Pons (tissue), 1 donor: ENCODE results near the gene THY1.
"Not testable (repeated sequence)": the region's sequence is repeated elsewhere in the genome, so short reads cannot be mapped to it uniquely, and the experiment has no call there.

ENCODE experiments used
- DNase-seq: peaks from one replicate; pipeline ENCODE4 v3.0.0-alpha.2; 2016; ENCODE audit warnings: low spot score

THY1 gene

DNA sequence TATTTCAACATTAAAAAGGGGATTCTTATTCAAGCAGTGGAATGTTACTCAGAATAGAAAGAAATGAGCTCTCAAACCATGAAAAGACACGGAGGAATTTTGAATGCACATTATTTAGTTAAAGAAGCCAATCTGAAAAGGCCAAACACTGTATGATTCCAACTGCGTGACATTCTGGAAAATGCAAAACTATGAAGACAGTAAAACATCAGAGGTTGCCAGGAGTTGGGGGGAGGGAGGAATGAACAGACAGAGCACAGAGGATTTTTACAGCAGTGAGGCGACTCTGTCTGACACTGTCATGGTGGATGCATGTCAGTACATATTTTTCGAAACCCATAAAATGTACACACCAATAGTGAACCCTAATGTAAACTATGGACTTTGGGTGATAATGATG is 22.9 kb upstream of the THY1 start:
- no peak for DNase-seq

DNA sequence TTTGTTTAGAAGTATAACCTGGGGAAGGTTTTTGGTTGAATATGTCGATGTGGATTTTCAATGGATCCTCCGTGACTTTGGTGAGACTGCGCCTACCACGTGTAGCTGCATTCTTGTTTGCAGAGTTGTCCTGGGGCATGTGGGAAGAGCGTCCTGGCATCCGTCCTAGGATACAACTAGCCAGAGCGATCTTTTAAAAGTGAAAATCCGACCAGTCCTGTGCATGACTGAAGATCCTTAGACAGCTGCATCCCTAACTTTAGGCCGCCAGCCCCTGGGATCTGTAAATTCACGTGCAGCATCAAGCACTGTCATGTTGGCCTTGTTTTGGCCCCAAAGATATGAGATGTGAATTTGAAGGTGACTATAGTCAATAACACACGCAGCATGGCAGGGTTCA is 22.4 kb upstream of the THY1 start:
- DNase-seq, result no peak

DNA sequence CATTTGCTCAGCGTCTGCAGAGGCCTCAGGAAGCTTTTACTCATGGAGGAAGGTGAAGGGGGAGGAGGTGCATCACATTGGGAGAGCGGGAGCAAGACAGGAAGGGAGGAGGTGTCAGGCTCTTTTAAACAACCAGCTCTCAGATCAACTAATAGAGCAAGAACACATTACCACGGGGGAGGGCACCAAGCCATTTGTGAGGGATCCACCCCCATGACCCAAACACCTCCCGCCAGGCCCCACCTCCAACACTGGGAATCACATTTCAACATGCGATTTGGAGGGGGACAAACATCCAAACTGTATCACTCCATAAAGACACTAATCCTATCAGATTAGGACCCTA is 18.9 kb upstream of the THY1 start:
- DNase-seq, result no peak

DNA sequence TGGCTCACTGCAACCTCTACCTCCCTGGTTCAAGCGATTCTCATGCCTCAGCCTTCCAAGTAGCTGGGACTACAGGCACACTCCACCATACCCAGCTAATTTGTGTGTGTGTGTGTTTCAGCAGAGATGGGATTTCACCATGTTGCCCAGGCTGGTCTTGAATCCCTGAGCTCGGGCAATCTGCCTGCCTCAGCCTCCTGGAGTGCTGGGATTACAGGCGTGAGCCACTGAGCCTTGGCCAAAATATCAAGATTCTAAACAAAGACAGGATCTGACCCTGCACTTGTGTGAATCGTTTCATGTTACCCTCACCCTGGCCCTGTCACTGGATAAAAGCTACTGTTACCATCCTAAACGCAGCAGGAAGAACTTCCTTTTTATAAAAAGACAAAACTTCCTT is 15.6 kb upstream of the THY1 start:
- DNase-seq, result no peak

DNA sequence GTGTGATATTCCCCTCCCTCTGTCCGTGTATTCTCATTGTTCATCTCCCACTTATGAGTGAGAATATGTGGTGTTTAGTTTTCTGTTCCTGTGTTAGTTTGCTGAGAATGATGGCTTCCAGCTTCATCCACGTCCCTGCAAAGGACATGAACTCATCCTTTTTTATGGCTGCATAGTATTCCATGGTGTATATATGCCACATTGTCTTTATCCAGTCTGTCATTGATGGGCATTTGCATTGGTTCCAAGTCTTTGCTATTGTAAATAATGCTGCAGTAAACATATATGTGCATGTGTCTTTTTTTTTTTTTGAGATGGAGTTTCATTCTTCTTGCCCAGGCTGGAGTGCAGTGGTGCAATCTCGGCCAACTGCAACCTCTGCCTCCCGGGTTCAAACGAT is 14.5 kb upstream of the THY1 start:
- not testable (repeated sequence) for DNase-seq

DNA sequence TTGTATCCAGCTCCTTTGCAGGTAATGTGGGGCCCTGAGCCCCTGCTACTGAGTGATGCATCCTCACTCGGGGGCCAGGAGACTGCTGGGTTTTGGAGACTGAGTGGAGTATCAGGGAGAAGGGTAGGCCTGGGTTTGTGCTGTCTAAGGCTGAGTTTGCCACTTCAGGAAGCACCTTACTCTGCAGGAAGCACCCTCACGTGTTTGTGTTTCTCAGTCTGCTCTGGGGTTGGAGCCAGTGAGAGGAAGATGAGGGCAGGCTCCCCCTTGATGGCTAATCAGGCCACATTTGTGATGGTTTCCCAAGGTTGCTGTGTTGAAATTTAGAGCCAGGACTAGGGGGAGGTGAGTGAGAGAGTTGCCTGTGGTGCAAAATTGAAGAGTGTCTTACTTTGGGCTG is 13.7 kb upstream of the THY1 start:
- DNase-seq, result no peak

DNA sequence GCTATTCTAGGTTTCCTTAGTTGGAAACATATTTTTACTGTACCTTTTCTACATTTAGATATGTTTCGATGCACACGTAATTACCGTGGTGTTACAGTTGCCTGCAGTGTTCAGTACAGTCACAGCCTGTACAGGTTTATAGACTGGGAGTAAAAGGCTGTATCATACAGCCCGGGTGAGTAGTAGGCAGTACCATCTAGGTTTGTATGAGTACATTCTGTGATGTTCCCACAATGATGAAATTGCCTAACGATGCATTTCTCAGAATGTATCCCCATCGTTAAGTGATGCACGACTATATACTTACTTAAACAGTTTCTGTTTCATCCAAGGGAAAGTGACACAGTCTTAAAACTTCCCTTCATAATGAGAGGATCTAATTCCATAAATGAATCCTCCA is 13.1 kb upstream of the THY1 start:
- no peak for DNase-seq

DNA sequence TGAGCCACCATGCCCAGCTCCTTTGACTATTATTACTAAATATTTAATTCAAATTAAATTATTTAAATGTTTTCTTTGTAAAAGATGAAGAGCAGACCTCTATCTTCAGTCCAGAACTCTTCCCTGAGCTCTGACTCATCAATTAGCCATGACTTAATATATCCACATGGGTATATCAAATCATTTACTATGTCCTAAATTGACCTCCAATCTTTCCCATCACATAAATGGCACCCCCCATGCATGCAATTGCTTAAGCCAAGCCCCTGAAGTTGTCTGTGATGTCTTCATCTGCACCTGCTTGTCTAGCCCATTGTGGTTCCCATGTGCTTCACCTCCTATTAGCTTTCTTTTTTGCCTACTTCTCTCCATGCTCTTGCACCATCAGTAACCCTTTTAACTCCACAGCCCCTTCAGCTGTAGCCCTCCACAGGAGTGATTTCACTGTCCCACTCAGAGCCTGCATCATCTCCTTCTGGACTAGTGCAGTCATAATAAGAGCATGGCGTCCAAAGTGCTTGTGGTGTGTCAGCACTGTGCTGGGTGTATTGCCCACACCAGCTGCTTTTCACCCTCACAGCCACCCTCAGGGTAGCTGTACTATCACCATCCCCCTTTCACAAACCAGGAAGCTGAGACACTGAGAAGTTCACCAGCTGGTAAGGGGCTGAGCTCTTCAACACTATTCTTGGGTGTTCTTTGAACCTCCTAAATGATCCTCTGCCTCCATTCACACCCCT is 11.8 kb upstream of the THY1 start:
- DNase-seq, result no peak

DNA sequence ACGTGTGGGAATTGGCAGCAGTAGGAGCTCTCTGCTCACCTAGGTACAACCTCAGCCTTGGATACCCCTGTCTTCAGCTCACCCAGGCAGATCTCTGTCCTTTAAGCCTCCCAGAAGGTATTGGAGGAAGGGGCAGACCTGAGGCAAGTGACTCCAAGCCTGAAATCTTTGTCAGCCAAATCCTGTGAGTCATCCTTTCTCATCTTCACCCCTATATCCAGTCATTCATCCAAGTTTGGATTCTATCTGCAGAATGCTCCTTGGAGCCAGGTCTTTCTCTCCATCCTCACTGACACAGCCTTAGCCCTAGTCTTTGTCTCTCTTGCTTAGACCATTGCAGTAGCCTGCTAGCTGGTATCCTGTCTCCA is 10.4 kb upstream of the THY1 start:
- no peak for DNase-seq

DNA sequence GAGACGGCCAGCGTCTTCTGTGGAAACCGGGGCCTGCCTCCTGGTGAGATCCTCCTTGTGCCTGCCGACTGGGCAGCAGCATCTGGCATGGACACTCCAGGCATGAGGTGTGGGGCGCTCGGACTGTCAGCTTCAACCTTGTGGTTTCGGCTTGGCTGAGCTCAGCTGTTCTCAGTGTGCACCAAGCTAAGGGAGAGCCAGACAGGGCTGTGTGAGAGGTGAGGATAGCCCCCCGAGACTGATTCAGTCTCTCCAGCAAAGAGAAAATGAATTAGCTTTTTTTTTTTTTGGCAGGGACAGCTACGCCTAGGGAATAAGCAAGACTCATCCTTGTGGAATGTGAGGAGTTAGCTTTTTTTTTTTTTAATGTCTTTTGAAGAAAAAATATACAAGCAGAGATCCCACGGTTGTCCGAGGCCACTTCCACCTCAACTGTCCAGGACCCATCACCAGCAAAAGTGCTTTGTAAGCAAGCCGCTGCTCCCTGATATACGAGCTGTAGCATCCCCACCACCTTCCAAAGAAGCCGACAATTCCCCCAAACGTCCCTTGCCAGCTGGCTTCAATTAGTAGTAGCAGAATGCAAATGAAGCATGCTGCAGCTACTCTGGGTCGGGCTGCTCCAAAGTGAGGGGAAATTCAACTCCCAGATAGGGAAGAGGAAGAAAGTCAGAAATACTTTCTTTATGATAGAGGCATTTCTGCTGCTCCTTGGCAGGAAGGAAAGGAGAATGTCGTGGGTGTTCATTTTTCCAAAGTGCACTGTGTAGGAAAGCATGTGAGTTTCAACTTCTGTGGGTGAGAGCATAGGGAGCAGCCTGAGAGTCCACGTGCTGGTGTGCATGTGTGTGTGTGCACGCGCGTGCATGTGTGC is 9.7 kb upstream of the THY1 start:
- no peak for DNase-seq

DNA sequence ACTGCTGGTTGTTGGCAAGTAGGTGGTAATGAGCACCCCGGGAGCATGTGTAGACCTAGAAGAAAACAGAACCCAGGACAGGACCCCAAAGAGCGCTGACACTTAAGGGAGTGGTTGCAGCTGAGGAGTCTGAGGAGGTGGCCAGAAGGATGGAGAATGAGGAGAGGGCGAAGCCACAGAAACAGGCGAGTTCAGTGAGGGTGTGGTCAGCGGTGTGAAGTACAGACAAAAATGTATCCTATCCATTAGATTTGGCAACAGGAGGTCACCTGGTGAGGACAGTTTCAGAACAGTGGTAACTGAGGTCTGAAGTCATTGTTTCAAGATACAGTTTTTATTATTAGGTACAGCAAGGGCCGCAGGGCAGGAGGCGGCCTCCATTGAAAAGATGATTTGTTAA is 8.6 kb upstream of the THY1 start:
- DNase-seq, result no peak

DNA sequence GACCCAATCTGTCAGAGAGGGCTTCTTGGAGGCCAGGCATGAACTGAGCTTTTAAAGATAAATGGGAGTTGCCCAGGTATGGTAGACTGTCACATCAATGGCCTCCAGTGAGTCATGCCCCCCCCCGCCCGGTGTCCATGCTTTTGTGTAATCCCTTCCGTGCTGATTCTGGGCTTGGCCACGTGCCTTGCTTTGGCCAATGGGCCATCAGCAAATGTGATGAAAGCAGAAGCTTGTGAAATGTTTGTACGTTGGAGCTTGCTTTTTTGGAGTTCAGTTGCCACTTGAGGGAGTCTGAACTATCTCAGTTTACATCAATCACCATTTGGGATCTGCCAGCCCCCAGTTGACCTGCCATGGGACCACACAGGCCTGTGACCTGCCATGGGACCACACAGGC is 4.3 kb upstream of the THY1 start:
- DNase-seq, result no peak

DNA sequence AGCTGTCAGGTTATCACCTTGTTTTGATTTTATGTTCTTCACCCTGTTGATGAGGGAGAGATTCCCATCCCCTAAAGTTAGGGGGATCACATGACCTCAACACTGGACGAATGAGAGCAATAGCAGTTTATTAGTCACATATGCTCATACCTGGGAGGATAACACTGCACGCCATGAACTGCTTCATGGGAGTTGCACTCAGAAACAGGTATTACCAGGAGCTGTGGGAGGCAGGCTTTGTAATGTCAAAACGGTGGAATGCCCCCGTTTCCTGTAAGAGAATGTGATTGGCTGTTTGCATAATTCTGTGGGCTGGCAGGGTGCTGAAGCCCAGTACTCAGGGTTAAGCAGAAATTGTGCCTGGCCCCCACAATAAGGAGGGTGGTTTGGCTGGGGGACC is 3.2 kb upstream of the THY1 start:
- DNase-seq, result no peak

DNA sequence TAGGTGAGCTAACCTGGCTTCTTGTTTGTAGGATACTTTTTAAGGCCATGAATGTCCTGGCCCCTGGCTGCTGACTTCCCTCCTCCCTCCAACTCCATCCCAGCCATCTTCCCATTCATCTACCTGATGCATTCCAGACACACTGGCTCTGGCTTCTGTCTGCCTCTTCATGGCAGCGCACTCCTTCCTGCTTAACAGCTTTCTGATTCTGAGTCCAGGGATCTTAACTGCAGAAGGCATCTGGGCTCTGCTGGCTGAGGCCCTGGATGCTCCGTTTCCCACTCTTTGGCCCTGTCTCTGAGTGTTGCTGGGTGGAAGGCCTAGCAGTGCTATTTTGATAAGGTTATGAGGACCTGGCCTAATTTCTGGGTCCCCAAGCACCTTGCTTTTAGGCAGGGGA is 1.8 kb upstream of the THY1 start:
- no peak for DNase-seq

DNA sequence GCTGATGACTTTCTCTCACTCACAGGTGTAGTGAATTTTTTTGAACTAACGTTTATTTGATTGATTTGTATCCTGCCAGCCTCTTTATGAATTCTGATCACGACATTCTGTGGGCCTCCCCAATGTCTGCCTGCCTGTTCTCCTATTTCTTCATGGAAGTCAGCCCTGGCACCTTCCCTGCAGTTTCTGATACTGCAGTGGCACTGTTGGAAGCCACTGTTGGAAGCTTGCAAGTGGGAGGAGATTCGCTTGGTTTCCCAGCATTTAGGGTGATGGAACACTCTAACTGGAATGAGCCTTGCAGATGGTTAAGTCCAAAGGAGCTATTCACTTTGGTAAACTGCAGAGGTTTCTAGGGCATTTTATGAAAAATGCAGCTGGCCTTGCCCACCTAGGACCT is 1.3 kb upstream of the THY1 start:
- DNase-seq, result no peak

DNA sequence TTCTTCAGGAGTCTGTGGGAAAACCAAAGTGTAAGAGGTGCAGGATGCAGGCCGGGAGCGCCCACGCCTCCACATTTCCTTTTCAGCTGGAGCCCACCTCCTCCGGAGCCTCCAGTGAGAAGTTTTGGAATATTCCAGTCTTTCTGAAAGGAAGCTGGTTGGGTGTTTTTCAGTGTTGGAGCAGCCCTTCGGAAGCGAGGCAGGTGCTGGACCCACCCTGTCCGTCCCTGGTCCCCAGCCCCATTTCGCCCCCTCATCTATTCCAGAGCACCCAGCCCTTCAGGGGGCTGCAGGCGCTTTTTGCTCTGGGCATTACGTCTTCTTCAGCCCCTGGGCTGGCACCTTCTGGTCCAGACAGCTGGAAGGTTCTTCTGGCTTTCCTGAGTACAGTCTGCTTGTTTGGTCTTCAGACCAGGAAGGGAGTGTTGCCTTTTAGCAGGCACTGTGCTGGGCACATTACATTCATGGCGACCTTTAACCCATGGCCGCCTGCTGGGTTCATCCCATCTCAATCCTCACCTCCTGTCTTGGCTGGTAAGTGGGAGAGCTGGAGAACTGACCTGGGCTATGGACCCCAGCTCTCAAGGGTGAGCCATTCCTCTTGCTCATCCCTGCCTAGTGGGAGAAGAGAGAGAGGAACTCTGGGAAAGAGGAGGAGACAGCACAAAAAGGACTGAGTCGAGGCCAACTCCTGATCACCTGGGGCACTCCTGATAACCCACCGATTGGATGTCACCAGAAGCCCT is 710 bp upstream of the THY1 start:
- no peak for DNase-seq

DNA sequence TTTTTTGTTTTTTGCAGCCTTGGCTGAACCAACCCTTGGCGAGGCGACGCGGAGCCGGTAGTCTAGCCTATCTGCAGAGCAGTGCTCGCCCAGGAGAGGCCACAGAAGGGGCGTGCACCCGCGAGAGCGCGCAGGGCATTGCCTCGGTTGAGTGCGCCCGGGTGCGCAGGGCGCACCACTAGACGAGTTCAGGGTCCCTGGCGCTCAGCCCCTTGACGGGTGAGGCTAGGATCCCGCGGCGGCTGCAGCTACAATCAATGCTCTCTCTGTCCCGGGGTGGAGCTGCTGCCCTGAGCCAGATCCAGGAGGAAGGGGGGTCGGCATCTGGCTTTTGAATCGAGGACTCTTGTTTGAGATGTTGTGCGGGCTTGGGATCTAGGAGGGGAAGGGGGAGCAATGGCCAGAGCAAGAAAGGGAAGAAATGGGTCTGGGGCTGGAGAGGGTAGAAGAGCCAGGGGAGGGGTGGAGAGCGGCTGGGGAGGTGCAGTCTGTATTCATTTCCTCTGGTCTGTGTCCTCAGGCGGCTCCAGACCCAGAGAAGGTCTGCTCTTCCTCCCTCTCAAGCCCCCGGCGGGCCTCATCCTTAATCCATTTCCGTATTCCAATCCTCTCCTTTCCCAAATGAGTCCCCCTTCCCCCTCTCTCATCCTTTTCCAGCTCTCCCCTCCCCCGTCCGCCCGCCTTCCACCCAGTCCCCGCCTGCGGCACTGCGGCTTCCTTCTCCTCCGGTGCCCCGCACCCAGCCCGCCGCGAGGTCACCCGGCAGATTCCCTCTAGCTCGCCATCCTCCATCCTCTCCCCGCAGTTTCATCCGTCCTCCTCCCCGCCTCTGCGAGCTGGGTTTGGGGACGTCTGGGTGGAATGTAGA is 797 bp downstream of the THY1 start:
- DNase-seq, result peak; percentile 28

DNA sequence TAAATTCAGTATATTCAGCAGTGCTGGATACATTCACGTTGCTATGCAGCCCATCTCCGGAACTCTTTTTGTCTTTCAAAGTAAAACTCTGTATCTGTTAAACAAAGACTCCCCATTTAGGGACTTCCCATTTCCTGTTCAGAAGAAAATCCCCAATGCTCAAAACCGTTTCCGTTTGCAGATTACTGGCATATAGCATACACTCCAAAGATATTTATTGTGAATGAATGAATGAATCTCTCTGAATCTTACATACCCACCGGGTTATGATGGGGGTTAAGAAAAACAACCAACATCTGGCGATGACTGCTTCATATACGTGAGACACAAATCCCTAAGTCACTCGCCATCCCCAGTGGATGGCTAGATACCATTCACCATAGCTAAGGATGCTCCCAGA is 1.6 kb downstream of the THY1 start:
- DNase-seq, result no peak

DNA sequence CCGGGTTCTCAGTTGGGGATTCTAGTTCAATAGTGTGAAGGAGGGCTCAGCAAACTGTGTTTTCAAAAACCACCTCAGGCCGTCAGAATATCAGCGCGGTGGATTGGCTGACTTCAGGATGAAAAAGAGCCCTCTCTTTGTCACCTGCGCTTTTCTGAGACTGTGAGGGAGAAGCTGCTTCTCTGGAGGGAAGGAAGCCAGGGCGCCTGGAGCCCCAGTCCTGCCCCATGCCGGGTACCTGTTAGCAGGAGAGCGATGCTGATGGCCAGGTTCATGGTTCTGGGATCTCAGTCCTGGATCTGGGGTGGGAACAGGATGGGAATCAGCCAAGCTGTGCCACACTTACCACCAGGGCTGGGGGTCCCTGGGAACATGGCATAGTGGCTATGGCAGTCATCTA is 2.3 kb downstream of the THY1 start:
- no peak for DNase-seq

DNA sequence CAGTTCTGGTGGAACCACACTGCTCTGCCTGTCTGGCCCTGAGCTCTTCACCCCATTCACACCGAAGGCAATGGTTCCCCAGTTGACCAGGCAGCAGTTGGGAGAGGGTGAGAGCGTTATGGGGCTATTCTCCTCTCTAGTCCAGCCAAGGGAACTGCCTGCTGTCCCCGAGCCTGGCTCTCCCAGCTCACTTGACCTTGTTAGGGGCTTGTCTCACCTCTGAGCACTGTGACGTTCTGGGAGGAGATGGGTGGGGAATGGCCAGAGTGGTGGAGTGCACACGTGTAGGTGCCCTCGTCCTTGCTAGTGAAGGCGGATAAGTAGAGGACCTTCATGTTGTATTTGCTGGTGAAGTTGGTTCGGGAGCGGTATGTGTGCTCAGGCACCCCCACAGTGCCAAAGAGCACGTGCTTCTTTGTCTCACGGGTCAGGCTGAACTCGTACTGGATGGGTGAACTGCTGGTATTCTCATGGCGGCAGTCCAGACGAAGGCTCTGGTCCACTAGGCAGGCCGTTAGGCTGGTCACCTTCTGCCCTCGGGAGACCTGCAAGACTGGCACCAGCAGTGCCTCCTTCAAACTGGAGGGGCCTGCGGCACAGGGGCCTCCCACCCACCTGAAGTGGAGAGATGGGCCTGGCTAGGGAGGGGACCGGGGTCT is 3.0 kb downstream of the THY1 start:
- no peak for DNase-seq

DNA sequence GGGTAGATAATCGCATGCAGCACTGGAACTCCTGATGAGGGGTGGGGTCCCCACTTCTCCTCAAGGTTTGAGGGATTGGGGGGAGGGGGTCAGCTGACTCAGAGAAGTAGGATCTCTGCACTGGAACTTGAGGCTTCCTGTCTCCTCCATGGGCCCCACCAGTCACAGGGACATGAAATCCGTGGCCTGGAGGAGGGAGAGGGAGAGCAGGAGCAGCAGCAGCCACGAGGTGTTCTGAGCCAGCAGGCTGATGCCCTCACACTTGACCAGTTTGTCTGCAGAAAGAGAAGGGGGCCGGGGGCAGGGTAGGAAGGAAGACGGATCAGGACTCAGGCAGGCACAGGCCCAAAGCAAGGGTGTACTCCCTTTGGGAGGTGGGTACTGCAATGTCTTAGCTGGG is 3.7 kb downstream of the THY1 start:
- no peak for DNase-seq

DNA sequence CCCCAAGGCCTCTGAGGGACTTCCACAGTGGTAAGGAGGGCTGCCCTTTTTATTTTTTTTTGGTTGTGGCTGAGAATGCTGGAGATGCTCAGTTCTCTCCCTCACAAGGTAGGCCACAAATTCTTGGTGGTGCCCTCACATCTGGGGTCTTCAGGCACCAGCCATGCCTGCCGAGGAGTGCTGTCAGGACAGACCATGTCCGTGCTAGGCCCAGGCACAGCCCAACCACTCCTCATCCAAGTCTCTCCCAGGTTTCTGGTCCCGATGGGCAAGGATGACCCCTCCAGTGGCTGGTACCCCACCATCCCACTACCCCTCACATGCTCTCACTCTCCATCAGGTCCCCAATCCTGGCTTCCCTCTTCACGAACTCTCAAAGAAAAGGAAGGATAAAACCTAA is 4.2 kb downstream of the THY1 start:
- DNase-seq, result no peak
